NCI-H226 (cell line): ENCODE data around the gene PSMB7.

Source experiments
- DNase-seq: peaks from one replicate; pipeline ENCODE4 v3.0.0-alpha.2; 2015

PSMB7 gene

GRCh38 chr9:124343533-124344290, 71.5 kb downstream of the PSMB7 start:
- DNase-seq: no peak

- peak; percentile 92 for DNase-seq
Observed at GRCh38 chr9:124342776-124343485, 72.3 kb downstream of the PSMB7 start.

DNA sequence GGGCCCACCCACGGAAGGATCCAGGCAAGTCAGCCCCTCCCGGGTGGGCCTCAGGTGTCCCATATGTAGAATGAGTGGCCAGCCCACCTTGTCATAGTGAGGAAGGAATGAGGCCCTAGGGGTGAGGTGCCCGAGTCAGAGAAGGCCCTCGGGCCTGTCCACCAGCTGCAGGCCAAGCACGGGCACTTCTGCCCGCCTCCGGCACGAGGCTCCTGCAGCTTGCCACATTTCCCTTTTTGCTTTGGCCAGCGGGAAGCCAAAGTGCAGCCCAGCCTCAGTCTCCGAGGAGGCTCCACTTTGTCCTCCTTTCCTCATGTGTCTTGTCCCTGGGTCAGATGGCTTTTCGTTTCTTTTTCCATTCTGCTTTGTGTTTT, 72.9 kb downstream of the PSMB7 start:
- no peak for DNase-seq

- DNase-seq: no peak
Observed at GRCh38 chr9:124341455-124342170, 73.6 kb downstream of the PSMB7 start.

DNA sequence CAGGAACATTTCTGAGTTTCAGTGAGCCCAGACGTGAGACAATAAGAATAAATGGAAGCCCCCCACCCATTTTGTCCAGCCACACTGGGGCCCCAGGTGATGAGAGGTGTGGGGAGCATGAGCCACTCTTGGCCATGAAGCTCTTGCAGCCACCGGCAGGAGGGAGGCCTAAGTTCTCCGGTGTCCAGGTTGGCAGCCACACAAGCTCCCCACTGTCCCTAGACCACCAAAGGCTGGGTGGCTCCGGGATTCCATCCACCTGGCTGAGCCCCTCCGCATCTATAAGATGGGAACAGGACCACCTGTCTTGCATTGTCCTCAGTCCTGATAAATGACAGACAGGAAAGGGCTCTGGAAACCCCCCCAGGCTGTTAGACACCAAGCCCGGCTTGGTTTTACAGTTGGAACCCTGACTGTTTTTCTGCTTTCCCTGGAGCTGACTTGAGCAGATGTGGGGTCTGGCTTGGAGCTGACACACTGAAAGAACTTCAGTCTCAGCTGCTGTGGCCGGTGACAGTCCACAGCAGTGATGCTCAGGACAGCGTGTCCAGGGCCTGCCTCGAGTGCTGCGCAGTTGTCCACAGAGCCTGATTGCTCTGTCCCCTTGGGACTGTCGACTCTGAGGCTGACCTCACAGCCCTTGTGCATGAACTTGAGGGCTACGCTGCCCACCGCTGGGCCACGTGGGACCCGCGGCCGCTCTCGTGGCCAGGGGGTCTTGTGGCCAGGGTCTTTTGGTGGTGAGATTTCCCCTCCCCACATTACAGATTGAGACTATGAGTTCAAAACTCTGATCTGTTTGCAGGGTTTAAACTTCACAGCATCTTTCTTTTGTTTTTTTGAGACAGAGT, 74.8 kb downstream of the PSMB7 start:
- no peak for DNase-seq

DNA sequence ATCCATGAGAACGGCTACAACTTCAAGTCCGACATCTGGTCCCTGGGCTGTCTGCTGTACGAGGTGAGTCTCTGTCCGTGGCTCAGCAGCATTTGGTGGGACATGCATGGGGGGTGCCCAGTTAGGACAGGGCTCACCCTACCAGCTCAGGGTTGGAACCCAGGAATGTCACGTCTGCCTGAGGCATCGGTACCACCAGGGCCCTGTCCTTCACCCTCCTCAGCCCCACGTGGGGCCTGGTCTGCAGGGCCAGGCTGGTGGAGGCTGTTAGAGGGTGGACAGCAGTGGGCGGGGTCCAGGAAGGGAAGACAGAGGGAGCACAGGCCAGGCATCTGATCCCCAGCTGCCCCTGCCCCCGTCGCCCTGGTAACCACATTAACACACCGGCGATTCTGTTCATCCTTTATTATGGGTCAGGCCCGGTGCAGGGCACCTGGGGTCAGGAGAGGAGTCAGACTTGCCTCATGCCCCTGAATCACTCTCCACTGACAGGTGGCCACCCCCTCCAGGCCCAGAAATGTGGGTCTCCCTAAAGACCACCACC, 75.6 kb downstream of the PSMB7 start:
- DNase-seq: no peak

DNA sequence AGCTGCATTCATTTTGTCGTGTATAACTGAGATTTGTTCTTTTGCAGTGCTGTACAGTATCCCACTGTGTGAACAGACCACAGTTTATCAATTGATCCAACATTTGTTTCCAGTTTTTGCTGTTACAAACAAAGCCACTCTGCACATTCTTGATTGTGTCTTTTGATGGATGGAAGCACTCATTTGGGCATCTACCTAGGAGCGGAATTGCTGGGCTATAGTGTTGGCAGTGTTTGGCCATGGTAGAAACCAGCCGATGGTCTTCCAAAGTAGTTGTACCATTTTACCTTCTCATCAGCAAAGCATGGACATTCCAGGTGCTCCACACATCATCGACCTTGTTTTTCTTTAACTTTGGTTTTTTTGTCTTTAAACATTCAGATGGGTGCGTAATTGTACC, 77.7 kb downstream of the PSMB7 start:
- DNase-seq: no peak

DNA sequence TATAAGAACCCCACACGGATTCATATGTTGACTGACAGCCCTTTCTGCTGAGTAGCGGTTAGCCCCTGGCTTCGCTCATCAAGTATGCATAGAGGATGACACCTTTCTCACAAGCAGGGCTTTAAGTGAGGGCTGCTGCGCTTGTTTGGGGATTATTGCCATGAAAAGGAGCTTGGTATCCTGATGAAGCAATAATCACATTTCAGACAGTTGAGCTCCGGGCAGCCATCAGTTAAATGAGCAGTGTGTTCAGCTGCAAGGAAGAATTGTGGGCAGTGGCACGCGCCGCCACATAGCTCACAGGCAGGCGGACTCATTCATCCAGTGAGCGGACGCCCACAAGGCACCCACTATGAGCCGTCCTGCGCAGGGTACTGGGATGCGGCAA, 79.9 kb downstream of the PSMB7 start:
- no peak for DNase-seq

DNA sequence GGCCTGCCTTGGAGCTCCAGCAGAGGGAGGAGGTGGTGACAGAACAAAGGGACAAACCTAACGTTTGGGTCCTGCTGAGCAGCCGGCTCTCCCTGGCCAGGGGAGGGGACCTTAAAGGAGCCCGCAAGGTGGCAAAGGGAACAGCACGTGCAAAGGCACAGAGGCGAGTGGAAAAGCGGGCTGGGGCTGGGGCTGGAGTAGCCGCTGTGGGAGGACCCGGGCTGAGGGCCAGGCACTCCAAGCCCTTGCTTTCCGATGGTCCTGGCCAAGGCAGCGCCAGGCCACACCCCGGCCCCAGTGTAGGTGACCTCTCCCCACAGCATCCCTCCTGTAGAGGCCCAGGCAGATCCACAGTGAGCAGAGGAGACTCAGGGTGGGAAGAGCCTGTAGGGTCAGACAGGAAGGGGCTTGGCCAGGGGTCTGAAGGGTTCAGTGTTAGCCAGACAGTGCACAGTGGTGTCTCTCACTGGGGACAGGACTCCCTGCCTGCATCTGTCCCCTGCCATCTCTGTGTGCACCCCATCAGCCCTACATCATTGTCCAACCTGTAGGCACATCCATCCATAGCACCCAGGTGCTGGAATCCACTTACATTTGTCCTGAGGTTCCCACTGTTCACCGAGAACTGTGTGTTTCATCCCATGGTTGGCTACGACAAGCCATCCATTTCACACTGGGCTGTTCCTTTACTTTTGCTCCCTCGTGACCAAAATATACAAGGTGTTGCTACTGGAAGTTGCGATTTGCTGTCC, 80.5 kb downstream of the PSMB7 start:
- no peak for DNase-seq

GRCh38 chr9:124333203-124333579, 82.1 kb downstream of the PSMB7 start:
- no peak for DNase-seq

GRCh38 chr9:124332361-124333202, 82.7 kb downstream of the PSMB7 start:
- DNase-seq: no peak

DNA sequence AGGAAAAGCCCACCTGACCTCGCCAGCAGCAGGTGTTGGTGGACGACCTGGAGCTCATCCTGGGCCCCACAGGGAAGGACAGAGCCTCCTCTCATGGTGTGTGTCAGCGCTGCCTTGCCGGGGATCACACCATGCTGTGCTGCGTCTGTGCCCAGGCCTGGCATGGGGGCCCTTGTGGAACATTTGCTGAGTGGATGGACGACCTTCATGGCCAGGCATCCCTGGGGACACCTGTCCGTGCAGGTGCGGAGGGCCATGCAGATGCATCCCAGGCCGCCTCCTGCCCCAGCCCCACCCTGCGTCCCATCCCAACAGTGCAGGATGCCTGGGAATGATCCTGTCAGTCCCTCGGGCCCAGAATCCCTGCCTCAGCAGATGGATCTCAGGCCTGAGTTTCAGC, 83.7 kb downstream of the PSMB7 start:
- DNase-seq: no peak

- DNase-seq: no peak
Observed at GRCh38 chr9:124330011-124330697, 85.1 kb downstream of the PSMB7 start.

DNA sequence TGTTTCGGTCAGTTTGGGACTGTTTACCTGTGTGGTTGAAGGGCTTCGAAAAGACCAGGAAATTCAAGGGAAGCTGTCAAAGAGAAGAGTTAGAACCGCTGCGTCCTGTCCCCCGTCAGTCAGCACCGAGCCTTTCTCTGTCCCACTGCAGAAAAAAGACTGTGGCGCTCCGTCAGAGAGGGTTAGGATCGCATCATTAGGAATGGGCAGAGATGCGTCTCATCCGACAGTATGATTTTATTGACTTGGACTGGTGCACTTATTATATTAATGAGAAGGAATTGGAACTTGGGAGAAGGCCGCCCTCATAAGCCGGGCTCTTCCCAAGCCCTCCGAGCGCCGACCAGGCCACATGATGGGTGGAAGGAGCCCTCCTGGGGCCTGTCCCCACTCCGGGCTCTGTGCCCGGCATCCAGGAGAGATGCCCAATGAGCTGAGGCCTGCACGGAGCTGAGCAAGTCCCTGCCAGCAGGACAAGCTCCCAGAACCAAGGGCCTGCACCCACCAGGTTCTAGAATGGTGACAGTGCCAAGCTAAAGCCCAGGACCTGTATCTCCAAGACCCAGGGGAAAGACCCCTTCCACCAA, 85.9 kb downstream of the PSMB7 start:
- no peak for DNase-seq

GRCh38 chr9:124328285-124328684, 87.0 kb downstream of the PSMB7 start:
- no peak for DNase-seq

DNA sequence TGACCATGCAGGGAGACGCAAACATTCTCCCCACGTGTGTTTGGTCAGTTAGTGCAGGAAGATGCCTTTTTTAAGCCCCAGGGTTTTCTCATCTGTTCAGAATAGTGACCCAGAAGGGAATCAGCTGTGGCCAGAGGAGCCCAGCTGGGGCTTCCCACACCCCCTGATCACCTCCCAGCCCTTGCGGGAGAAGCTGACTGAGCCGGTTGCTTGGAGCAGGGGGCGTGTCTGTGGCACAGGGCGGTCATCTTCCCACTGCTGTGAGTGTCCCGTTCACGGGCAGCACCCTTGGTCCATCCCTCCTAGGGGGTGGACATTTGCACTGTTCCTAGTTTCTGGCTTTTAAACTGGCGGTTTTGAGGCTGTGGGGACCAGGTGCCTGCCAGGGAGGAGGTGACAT, 87.8 kb downstream of the PSMB7 start:
- DNase-seq: no peak

DNA sequence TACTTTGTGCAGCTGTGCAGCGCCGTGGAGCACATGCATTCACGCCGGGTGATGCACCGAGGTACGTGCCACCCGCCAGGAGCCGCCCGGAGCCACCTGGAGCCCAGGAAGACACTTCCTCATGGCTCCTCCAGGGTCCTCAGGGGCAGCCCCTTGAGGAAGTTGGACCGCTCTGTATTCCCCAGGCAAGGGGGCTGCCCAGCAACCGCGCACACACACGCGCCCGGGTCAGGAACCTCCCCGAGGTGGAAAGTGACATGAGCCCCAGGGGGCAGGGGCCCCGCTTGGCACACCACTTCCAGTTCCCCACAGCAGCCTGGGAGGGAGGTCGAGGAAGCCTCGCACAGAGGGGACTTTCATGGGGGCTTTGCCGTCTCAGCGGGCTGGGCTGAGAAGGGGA, 88.9 kb downstream of the PSMB7 start:
- DNase-seq: no peak

DNA sequence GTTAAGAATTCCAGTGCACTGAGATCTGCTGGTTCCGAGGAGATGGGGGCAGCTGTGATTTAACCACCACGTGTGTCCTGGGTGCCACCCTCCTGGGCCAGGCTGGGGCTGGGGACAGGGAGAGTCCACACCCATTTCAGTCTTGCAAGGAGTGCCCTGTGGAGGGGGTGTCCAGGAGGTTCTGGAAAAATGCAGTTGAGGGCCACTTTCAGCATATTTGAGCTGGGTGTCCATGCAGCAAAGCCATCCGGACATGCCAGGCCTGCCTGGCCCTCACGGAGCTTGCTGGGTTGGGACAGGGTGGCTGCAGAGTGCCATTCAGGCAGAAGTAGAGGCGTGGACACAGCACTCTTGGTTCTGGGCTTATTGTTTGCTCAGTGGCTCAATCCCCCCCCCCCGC, 89.4 kb downstream of the PSMB7 start:
- DNase-seq: no peak

GRCh38 chr9:124323904-124324303, 91.3 kb downstream of the PSMB7 start:
- no peak for DNase-seq
